Stimulated activated CD4-positive, alpha-beta T cell treated with anti-CD3 and anti-CD28 coated beads, Interleukin-4, amount 100 ng/mL, for 24 hours (primary cell): ENCODE data around the gene PRPF4.
"Not testable (repeated sequence)": the region's sequence is repeated elsewhere in the genome, so short reads cannot be mapped to it uniquely, and the experiment has no call there.

Source experiments
- DNase-seq: peaks from one replicate; pipeline ENCODE4 v3.0.0-alpha.2; 2020

Gene PRPF4

GRCh38 chr9:113275157-113276131 lies at the start of gene PRPF4, which contains the start of gene CDC26:
PRPF4 (plus strand) TSS chr9:113275658; CDS start chr9:113275744, 86 bp downstream.
CDC26 (minus strand) TSS chr9:113275572; CDS start chr9:113272507, 3,065 bp downstream.
- peak; percentile 96 for DNase-seq

DNA sequence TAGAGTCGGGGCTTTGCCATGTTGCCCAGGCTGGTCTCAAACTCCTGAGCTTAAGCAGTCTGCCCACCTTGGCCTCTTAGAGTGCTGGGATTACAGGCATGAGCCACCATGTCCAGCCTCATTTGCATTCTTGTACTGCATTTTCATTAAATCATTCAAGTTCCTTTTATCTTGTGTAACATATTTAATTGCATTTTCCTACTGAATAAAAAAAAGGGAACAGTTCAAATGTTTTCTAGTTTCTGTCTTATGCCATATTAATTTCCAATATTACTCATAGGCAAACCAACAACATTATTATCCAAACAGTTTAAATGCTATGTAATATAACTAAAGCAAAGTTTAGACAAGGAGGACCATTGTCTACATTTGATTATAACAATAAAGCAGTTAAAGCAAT lies 48.0 kb upstream of the PRPF4 start:
- DNase-seq, result no peak

DNA sequence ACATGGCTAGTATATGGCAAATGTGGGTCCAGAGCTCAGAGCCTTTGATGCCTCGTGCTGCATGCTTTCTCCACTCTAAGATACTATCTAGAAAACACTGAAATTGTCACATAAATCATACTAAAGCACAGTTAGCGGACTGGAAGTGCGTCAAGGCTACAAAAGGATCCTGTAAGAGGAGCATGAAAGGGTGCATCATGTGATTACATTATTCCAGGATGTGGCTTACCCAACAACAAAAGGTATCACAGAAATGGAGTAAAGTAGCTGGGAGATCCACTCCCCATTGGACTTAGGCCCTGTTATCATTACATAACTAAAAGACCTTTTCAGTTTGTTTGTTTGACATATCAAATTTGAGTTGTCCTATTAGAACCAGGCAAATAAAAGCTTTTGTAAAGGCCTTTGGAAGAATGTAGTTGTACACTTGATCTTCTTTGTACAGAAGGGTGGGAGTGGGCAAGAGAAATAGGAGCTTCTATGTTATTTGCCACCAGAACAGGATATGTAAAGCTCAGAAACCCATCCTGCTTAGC lies 47.3 kb upstream of the PRPF4 start:
- DNase-seq, result no peak

- DNase-seq, result no peak
These were observed 43.8 kb upstream of the PRPF4 start for GRCh38 chr9:113231701-113232100.

- DNase-seq, result not testable (repeated sequence)
These were observed 39.7 kb upstream of the PRPF4 start for GRCh38 chr9:113235701-113236255.

DNA sequence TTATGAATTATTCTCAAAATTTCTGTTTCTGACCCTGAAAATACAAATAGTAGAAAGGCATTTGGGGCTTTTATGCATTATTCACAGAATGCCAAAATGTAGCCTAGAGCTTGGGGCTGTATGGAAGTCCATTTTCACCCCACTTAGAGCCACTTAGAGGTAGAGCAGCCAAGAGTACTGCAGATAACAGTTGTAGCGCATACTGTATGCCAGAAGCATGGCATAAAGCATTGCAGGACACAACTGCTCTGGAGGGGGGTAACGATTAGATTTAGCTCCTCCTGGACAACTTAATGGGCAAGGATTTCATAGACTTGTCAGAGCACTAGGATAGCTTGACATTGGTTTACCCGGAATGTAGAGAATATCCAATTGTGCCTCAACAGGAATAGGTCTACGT lies 38.4 kb upstream of the PRPF4 start:
- no peak for DNase-seq

- no peak for DNase-seq
These were observed 37.1 kb upstream of the PRPF4 start for GRCh38 chr9:113238202-113238858.

DNA sequence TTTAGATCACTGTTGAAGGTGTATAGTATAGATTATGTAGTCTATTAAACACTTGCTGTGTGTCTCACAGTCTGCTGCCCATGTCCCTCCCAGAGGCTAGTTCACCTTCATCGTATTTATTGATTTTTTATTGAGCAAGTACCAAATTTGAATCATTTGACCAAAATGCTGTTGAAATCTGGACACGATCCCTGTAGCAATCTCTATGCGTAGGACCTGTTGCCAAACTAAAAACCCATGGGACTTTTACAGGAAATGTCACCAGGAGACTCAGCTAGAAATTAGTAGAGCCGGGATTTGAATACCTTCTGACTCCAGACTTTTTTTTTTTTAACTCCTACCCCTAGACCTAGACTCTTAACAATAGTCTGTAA lies 36.6 kb upstream of the PRPF4 start:
- no peak for DNase-seq

DNA sequence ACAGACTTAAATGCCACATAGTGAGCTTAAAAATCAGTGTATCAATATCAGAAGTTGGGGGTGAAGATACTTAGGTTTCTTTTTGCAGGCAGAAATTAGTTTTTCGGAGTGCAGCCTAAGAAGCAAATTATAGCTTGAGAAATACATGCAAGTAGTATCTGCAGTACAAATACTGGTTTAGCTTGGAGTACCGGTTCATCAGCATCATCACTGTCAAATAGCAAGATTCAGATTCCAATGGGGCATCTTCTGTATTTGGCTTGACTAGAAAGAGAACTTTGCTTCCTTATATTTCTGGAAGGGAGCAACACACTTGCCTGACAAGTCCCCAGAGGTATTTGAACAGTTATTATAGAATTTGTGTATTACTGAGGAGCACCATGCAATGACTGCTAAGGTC lies 34.3 kb upstream of the PRPF4 start:
- DNase-seq, result no peak

- no peak for DNase-seq
These were observed 30.9 kb upstream of the PRPF4 start for GRCh38 chr9:113244556-113244955.

- DNase-seq, result no peak
These were observed 29.6 kb upstream of the PRPF4 start for GRCh38 chr9:113245894-113246293.

DNA sequence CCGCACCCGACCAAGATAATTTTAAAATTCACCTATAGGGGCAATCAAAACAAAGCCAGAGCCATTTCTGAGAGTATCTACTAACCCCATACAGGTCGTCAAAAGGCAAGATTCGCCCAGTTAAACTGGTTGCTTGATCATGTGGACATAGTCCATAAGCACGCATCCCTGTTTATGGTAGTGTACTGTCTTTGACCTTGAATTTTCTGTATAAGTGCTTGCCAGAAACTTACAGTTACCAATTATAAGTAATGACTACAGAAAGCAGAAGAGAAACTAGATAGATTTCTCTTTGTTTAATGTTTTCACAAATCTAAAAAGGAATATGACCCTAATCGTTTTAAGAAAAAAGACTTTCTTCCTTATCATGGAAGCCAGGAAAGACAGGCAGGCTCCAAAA lies 28.5 kb upstream of the PRPF4 start:
- no peak for DNase-seq

GRCh38 chr9:113247640-113248039 lies 27.8 kb upstream of the PRPF4 start:
- DNase-seq, result no peak

DNA sequence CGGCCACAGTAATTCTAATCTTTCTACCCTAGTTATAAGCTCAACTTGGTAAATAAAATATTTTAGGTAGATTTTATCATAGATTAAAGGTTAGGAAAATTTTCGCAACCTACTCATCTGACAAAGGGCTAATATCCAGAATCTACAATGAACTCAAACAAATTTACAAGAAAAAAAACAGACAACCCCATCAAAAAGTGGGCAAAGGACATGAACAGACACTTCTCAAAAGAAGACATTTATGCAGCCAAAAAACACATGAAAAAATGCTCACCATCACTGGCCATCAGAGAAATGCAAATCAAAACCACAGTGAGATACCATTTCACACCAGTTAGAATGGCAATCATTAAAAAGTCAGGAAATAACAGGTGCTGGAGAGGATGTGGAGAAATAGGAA lies 25.8 kb upstream of the PRPF4 start:
- DNase-seq, result not testable (repeated sequence)

DNA sequence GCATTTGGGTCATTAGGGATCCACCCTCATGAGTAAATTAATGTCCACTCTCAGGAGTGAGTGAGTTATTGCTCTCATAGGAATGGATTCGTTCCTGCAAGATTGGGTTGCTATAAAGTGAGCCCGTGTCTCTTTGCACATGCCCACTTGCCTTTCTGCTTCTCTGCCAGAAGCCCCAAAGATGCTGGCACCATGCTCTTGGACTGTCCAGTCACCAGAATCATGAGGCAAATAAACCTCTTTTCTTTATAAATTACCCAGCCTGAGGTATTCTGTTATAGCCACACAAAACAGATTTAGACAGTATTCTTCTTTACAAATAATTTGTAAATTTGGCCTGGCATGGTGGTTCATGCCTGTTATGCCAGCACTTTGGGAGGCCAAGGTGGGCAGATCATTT lies 24.7 kb upstream of the PRPF4 start:
- no peak for DNase-seq

DNA sequence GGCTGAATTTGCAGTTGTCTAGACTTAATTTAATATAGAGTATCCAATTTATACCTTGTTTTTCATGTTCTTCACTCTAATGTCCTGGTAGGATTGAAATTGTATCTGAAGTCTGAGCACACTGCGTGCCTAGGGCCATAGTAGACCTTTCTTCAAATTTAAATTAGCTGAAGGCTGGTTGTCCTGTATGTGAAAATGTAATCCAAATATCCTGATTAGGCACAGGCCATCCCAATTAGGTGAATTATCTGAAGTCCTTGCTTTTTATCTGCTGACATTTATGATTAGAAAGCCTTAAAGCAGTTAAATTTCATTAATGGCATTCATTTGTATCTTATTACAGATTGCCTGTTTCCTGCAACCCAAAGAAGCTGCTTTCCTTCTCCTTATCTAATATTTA lies 20.5 kb upstream of the PRPF4 start:
- no peak for DNase-seq

GRCh38 chr9:113255438-113255837 lies 20.0 kb upstream of the PRPF4 start:
- DNase-seq, result no peak

GRCh38 chr9:113257863-113258262 lies 17.6 kb upstream of the PRPF4 start:
- DNase-seq, result no peak

GRCh38 chr9:113258282-113258681 lies 17.2 kb upstream of the PRPF4 start:
- DNase-seq, result no peak

- no peak for DNase-seq
These were observed 13.4 kb upstream of the PRPF4 start for GRCh38 chr9:113261917-113262671.

DNA sequence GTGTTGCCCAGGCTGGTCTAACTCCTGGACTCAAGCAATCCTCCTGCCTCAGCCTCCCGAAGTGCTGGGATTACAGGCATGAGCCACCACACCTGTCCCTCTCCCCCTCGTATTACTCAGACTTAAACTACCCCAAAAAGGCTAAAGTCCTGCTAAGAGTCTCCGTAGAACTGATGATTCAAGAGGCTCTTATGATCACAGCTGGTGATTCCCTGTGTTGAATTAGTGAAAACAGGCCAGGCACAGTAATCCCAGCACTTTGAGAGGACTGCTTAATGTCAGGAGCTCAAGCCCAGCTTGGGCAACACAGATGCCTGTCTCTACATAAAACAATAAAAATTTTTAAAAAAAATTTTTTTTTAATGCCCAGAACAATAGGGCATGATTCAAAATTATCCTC lies 9.3 kb upstream of the PRPF4 start:
- DNase-seq, result no peak

DNA sequence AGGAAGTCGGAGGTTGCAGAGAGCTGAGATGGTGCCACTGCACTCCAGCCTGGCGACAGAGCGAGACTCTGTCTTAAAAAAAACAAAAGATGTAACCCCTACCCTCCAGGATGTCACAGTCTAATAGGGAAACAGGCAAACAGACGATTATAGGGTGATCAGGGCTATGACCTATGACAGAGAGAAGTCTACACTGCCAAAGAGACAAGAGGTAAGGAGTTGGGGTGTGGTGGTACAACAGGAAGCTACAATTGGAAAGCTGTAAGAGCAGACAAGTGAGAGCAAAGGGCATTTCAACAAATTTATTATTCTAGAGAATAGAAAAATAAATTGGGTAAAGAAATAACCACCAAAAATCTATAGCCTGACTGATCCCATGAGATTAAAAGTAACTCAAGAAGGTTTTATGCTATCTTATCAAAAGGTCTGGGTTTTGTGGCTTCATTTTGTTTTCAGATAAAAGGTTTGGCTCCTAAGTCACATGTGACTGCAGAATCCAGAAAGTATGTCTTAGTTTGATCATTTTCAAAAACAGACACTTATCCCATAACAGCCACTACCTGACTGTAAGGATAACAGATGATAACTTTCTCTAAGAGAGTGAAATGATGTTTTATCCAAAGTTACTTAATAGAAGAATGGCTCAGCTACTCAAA lies 7.4 kb upstream of the PRPF4 start:
- no peak for DNase-seq
